IMR-90 (cell line): Measurements from ENCODE around the gene CPXM2. TPM values are rescaled to one million over a fixed set of nuclear protein-coding genes. Genes with fewer than 3 reads are reported as not detected.

Experiments
- ATAC-seq: fragments of 200-7000 bp; cut with Tn5 transposase; 2 replicates; pipeline ENCODE4 v1.9.1; 2020; ENCODE audit warnings: low read depth, mild to moderate bottlenecking, moderate library complexity
- BruUV-seq: library from RNA; stranded (reverse); fragments of 400-500 nt; replicated peaks from 2 replicates; lab custom pipeline; 2021; lab: Mats Ljungman, UMichigan
- CTCF ChIA-PET: fragments of 300-600 bp; formaldehyde crosslinking; extraction: SDS; loops from one replicate; lab custom pipeline; 2021; ENCODE audit warnings: antibody characterized with exemption; lab: Yijun Ruan, JAX
- POLR2A ChIA-PET: fragments of 300-600 bp; sonication (Branson Sonifier 250); formaldehyde crosslinking; loops from one replicate; lab custom pipeline; 2022; ENCODE audit warnings: antibody characterized with exemption; ENCODE audit not compliant: unreplicated experiment; lab: Charles Lee
- DNase-seq: peaks from one replicate; pipeline ENCODE4 v3.0.0; 2013
- H2AFZ ChIP-seq: replicated peaks from 2 replicates; pipeline ENCODE3; 2013; ENCODE audit warnings: low read length, mild to moderate bottlenecking; ENCODE audit not compliant: poor library complexity
- H2AK5ac ChIP-seq: 2 replicates; pipeline ENCODE4 v1.6.1; 2013; ENCODE audit warnings: low read depth, low read length, inconsistent platforms
- H2AK9ac ChIP-seq: replicated peaks from 2 replicates; pipeline ENCODE3; 2013; ENCODE audit warnings: mild to moderate bottlenecking, low read depth, low read length, moderate library complexity; ENCODE audit not compliant: poor library complexity
- H2BK120ac ChIP-seq: 2 replicates; pipeline ENCODE4 v1.6.1; 2013; ENCODE audit warnings: low read depth, low read length, inconsistent platforms
- H2BK15ac ChIP-seq: 3 replicates; pipeline ENCODE4 v1.6.1; 2013; ENCODE audit warnings: low read depth, low read length, inconsistent platforms
- H2BK20ac ChIP-seq: 2 replicates; pipeline ENCODE4 v1.6.1; 2013; ENCODE audit warnings: low read depth, mild to moderate bottlenecking, inconsistent platforms, low read length, moderate library complexity
- H2BK5ac ChIP-seq: 2 replicates; pipeline ENCODE4 v1.6.1; 2013; ENCODE audit warnings: mild to moderate bottlenecking, low read depth, low read length, inconsistent platforms; ENCODE audit not compliant: poor library complexity, severe bottlenecking
- H3K14ac ChIP-seq: replicated peaks from 2 replicates; pipeline ENCODE4 v1.6.1; 2013; ENCODE audit warnings: low read depth, low read length, inconsistent platforms
- H3K18ac ChIP-seq: 2 replicates; pipeline ENCODE4 v1.6.1; 2013; ENCODE audit warnings: low read depth, low read length, control low read depth
- H3K23ac ChIP-seq: 2 replicates; pipeline ENCODE4 v1.6.1; 2013; ENCODE audit warnings: low read depth, low read length, inconsistent platforms
- H3K27ac ChIP-seq: 2 replicates; pipeline ENCODE4 v1.5.1; 2013; ENCODE audit warnings: mild to moderate bottlenecking, control low read depth, low read length; ENCODE audit not compliant: insufficient read depth
- H3K27me3 ChIP-seq: 2 replicates; pipeline ENCODE4 v1.6.1; 2013; ENCODE audit warnings: low read length; ENCODE audit not compliant: control insufficient read depth, insufficient read depth
- H3K36me3 ChIP-seq: 2 replicates; pipeline ENCODE4 v1.6.1; 2013; ENCODE audit warnings: low read length, mixed read lengths; ENCODE audit not compliant: control insufficient read depth, insufficient read depth
- H3K4ac ChIP-seq: 2 replicates; pipeline ENCODE4 v1.6.1; 2013; ENCODE audit warnings: low read depth, low read length, inconsistent platforms
- H3K4me1 ChIP-seq: 2 replicates; pipeline ENCODE4 v1.6.1; 2013; ENCODE audit warnings: low read length, mixed read lengths; ENCODE audit not compliant: control insufficient read depth, insufficient read depth
- H3K4me2 ChIP-seq: 2 replicates; pipeline ENCODE4 v1.6.1; 2013; ENCODE audit warnings: low read depth, mild to moderate bottlenecking, control low read depth, low read length, moderate library complexity
- H3K4me3 ChIP-seq: 2 replicates; pipeline ENCODE4 v1.5.1; 2013; ENCODE audit warnings: low read depth, mild to moderate bottlenecking, control low read depth, low read length, moderate library complexity; ENCODE audit not compliant: insufficient read depth
- H3K56ac ChIP-seq: 2 replicates; pipeline ENCODE4 v1.6.1; 2013; ENCODE audit warnings: low read length, inconsistent platforms; ENCODE audit not compliant: insufficient read depth; ENCODE audit errors: extremely low read depth
- H3K79me1 ChIP-seq, 2 experiments: 2 replicates each; pipeline ENCODE4 v1.6.1; 2013; ENCODE audit warnings: low read length in 2 of 2, inconsistent platforms in 1 of 2, low read depth in 1 of 2
- H3K9ac ChIP-seq: 2 replicates; pipeline ENCODE4 v1.6.1; 2013; ENCODE audit warnings: low read depth, low read length, control low read depth
- H3K9me1 ChIP-seq: 2 replicates; pipeline ENCODE4 v1.6.1; 2013; ENCODE audit warnings: low read length, inconsistent platforms; ENCODE audit not compliant: insufficient read depth
- H3K9me3 ChIP-seq: 2 replicates; pipeline ENCODE4 v1.6.1; 2013; ENCODE audit warnings: low read length; ENCODE audit not compliant: control insufficient read depth, insufficient read depth
- H4K20me1 ChIP-seq: 2 replicates; pipeline ENCODE4 v1.6.1; 2013; ENCODE audit warnings: low read length, inconsistent platforms; ENCODE audit not compliant: insufficient read depth
- H4K5ac ChIP-seq: 2 replicates; pipeline ENCODE4 v1.6.1; 2013; ENCODE audit warnings: mild to moderate bottlenecking, low read depth, low read length, control low read depth
- H4K8ac ChIP-seq, 2 experiments: 2 replicates each; pipeline ENCODE4 v1.6.1; 2013; ENCODE audit warnings: low read depth in 2 of 2, low read length in 2 of 2, control low read depth in 1 of 2, inconsistent platforms in 1 of 2
- H4K91ac ChIP-seq: 2 replicates; pipeline ENCODE4 v1.6.1; 2013; ENCODE audit warnings: low read depth, low read length, inconsistent platforms; ENCODE audit not compliant: insufficient read depth
- BHLHE40 ChIP-seq: fragments of 150-350 bp; IDR thresholded peaks from 2 replicates; pipeline ENCODE4 v1.6.1; 2016; ENCODE audit warnings: mild to moderate bottlenecking, low read depth, low read length
- CEBPB ChIP-seq: IDR thresholded peaks from 2 replicates; pipeline ENCODE4 v1.6.1; 2012; ENCODE audit warnings: low read depth, low read length, improper control_type of control experiment
- CHD1 ChIP-seq: IDR thresholded peaks from 2 replicates; pipeline ENCODE4 v1.6.1; 2012; ENCODE audit warnings: low read depth, low read length, improper control_type of control experiment
- CTCF ChIP-seq: conservative IDR thresholded peaks from 2 replicates; pipeline ENCODE4 v1.5.1; 2012; ENCODE audit warnings: mild to moderate bottlenecking, low read depth, low read length, improper control_type of control experiment
- ELK1 ChIP-seq: fragments of 150-350 bp; IDR thresholded peaks from 2 replicates; pipeline ENCODE4 v1.6.1; 2016; ENCODE audit warnings: low read depth, mild to moderate bottlenecking, low read length, moderate library complexity, borderline replicate concordance
- FOS ChIP-seq: fragments of 150-350 bp; IDR thresholded peaks from 2 replicates; pipeline ENCODE4 v1.6.1; 2016; ENCODE audit warnings: low read depth, low read length
- MAFK ChIP-seq: IDR thresholded peaks from 2 replicates; pipeline ENCODE4 v1.6.1; 2012; ENCODE audit warnings: low read depth, low read length, improper control_type of control experiment
- MAZ ChIP-seq: IDR thresholded peaks from 2 replicates; pipeline ENCODE4 v1.6.1; 2012; ENCODE audit warnings: low read depth, mild to moderate bottlenecking, low read length, improper control_type of control experiment, moderate library complexity, borderline replicate concordance
- MXI1 ChIP-seq: IDR thresholded peaks from 2 replicates; pipeline ENCODE4 v1.6.1; 2012; ENCODE audit warnings: low read depth, mild to moderate bottlenecking, low read length, moderate library complexity, borderline replicate concordance
- NFE2L2 ChIP-seq: fragments of 150-350 bp; IDR thresholded peaks from 2 replicates; pipeline ENCODE4 v1.6.1; 2016; ENCODE audit warnings: low read depth, mild to moderate bottlenecking, low read length
- POLR2A ChIP-seq: IDR thresholded peaks from 2 replicates; pipeline ENCODE4 v1.6.1; 2012; ENCODE audit warnings: mild to moderate bottlenecking, low read depth, low read length
- RAD21 ChIP-seq: IDR thresholded peaks from 2 replicates; pipeline ENCODE4 v1.6.1; 2012; ENCODE audit warnings: low read length, improper control_type of control experiment
- RCOR1 ChIP-seq: IDR thresholded peaks from 2 replicates; pipeline ENCODE4 v1.6.1; 2012; ENCODE audit warnings: mild to moderate bottlenecking, low read length, improper control_type of control experiment; ENCODE audit not compliant: insufficient replicate concordance
- RFX5 ChIP-seq: IDR thresholded peaks from 2 replicates; pipeline ENCODE4 v1.8.0; 2012; ENCODE audit warnings: low read depth, mild to moderate bottlenecking, low read length, moderate library complexity
- SMC3 ChIP-seq: fragments of 150-350 bp; IDR thresholded peaks from 2 replicates; pipeline ENCODE4 v1.6.1; 2016; ENCODE audit warnings: low read depth, mild to moderate bottlenecking, antibody characterized with exemption, low read length, moderate library complexity
- USF2 ChIP-seq: fragments of 150-350 bp; IDR thresholded peaks from 2 replicates; pipeline ENCODE4 v1.6.1; 2017; ENCODE audit warnings: mild to moderate bottlenecking, antibody characterized with exemption, low read length, low read depth
- WGBS, 2 experiments: methylation state at CpG; one replicate each; pipeline versions ENCODE4 v1.1.5 to v1.1.7; 2013; ENCODE audit warnings: missing lambda C conversion rate in 2 of 2; ENCODE audit not compliant: insufficient read length in 1 of 2; ENCODE audit errors: extremely low coverage in 2 of 2; 5-methylcytosine and 5-hydroxymethylcytosine counted together
- dilution Hi-C: fragments of 300-500 bp; cut with HindIII; formaldehyde crosslinking; loops from one replicate; pipeline ENCODE4 v1.14.3; 2018; ENCODE audit warnings: low sequenced_read_pairs; ENCODE audit not compliant: unreplicated experiment
- in situ Hi-C: fragments of 300-500 bp; cut with MboI; formaldehyde crosslinking; loops from 3 replicates; pipeline ENCODE4 v1.14.3; 2019; ENCODE audit warnings: low sequenced_read_pairs, inconsistent platforms, mixed read lengths
- intact Hi-C: fragments of 100-400 bp; cut with micrococcal nuclease; formaldehyde crosslinking; loops from 2 replicates; pipeline ENCODE4 v1.10.0; 2022
- polyA plus RNA-seq, 3 experiments: library from polyadenylated mRNA; depleted of rRNA; stranded (reverse); fragments of >200 nt; gene quantifications; 2 replicates each; pipeline ENCODE4 v1.2.3, GENCODE V29; 2012; ENCODE audit warnings: low replicate concordance in 1 of 3
- total RNA-seq: library from RNA; depleted of rRNA; stranded (reverse); fragments of >200 nt; gene quantifications from 2 replicates; pipeline ENCODE4 v1.2.3, GENCODE V29; 2012

Gene CPXM2
- total and polyA plus RNA-seq, 2 of the 4 experiments (the other 2 are of a cell fraction) = not detected

- Histone ChIP-seq H3K27me3 (no peaks in the 10 kb centered on the region), H3K9me3 (peaks cover 38% of the 10 kb centered on the region), H3K23ac (no peak overlapping the region), H3K36me3 (no peaks in the 10 kb centered on the region), H3K4ac (no peak overlapping the region), H3K4me3 (no peak overlapping the region), H2BK15ac (no peak overlapping the region), H2AK5ac (no peak overlapping the region), H3K9me1 (no peaks in the 10 kb centered on the region), H3K27ac (no peak overlapping the region), H3K9ac (no peak overlapping the region), H4K5ac (no peak overlapping the region), H3K56ac (no peak overlapping the region), H2BK120ac (no peak overlapping the region), H3K79me1 (no peaks in the 10 kb centered on the region), H2AFZ (no peak overlapping the region), H4K8ac (no peak overlapping the region), H3K18ac (no peak overlapping the region), H4K20me1 (no peaks in the 10 kb centered on the region), H3K4me1 (no peaks in the 10 kb centered on the region), H4K91ac (no peak overlapping the region), H3K4me2 (no peak overlapping the region), H2BK5ac (no peak overlapping the region), H2AK9ac (no peak overlapping the region), H2BK20ac (no peak overlapping the region), H3K14ac (no peak overlapping the region)
- CTCF ChIA-PET = no interaction called here
- no peak for TF ChIP-seq SMC3
- no peak for TF ChIP-seq MXI1
- no peak for TF ChIP-seq FOS
- no peak for TF ChIP-seq RCOR1
- TF ChIP-seq RFX5 = no peak
- no peak for TF ChIP-seq CEBPB
- no peak for TF ChIP-seq MAFK
- no peak for TF ChIP-seq CHD1
- TF ChIP-seq POLR2A = no peak
- TF ChIP-seq BHLHE40 = no peak
- no peak for TF ChIP-seq MAZ
- TF ChIP-seq USF2 = no peak
- no peak for TF ChIP-seq NFE2L2
- no peak for TF ChIP-seq RAD21
- no peak for TF ChIP-seq CTCF
- no peak for TF ChIP-seq ELK1
- BruUV-seq = no TSS peak
- whole genome bisulfite sequencing, 2 experiments = 0% methylated on average over 1 of the region's 9 CpGs; no CpG with 5 or more reads in 1 of the 2 experiments
- dilution Hi-C loops (no loop called here), intact Hi-C loops (loop anchor here (2.0 kb wide), 1 partner anchor 75 kb away; no protein-coding TSS in a partner anchor), in situ Hi-C loops (no loop called here)
- DNase-seq = no peak
- POLR2A ChIA-PET = no interaction called here
- ATAC-seq = no peak
Measured at GRCh38 chr10:123911866-123912265, 20.3 kb upstream of the CPXM2 start.
